ENCODE results near the gene DBI.

- TF ChIP-seq, protein P1, sequence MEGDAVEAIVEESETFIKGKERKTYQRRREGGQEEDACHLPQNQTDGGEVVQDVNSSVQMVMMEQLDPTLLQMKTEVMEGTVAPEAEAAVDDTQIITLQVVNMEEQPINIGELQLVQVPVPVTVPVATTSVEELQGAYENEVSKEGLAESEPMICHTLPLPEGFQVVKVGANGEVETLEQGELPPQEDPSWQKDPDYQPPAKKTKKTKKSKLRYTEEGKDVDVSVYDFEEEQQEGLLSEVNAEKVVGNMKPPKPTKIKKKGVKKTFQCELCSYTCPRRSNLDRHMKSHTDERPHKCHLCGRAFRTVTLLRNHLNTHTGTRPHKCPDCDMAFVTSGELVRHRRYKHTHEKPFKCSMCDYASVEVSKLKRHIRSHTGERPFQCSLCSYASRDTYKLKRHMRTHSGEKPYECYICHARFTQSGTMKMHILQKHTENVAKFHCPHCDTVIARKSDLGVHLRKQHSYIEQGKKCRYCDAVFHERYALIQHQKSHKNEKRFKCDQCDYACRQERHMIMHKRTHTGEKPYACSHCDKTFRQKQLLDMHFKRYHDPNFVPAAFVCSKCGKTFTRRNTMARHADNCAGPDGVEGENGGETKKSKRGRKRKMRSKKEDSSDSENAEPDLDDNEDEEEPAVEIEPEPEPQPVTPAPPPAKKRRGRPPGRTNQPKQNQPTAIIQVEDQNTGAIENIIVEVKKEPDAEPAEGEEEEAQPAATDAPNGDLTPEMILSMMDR (conservative IDR thresholded peaks at IDR 0.05; ENCODE audit: low read depth, low read length), result no peak
- no peak for TF ChIP-seq EZH2 (IDR thresholded peaks at IDR 0.05; ENCODE audit: low read length, unreplicated experiment)
These were observed 48.1 kb downstream of the DBI start for GRCh38 chr2:119414894-119415293.

Data from PC-3 (cell line).